ENCODE data around the gene PSMB7. TPM values are rescaled to one million over a fixed set of nuclear protein-coding genes. Genes with fewer than 3 reads are reported as not detected.

Gene PSMB7
- total RNA-seq, 4 donors from 2014 or later: 265 to 438 (median 354) TPM

DNA sequence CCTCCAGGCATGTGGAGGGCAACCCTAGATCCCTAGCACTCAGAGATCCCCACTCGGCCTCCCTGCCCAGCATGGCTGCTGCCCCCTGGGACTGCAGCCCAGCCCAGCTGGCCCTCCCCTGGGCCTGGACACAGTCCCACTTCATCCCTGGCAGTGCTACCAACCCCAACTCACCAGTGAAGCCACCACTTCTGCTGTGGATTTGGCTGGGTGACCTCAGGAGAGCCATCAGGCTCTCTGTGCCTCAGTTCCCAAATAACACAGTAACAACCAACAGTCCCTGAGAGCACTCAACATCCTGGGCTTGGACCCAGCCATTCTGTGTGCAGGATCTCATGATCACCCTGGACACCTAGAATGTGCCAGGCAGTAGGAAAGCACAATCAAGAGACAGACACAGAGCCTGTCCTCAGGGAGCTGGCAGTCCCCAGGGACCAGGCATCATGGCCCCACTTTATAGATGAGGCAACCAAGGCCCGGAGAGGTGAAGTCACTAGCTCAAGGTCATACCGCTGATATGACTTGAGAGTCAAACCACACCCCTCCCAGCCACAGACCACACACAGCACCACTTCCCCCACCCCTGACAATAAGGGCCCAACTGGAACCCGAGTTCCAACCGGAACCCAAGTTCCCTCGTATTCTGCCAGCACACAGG lies 4.7 kb upstream of the PSMB7 start:
- in situ Hi-C loops (cut with MboI; ENCODE audit: low sequenced_read_pairs in 4 of 4) (no loop called here), intact Hi-C loops (cut with DNase I; ENCODE audit: low total_unique reads) (loop anchor here (10.0 kb wide), 1 partner anchor 485 kb away; the partner anchor contains the start of gene DENND1A)
- Histone ChIP-seq H3K4me3 (no peak overlapping the region), H3K9me3 (no peaks in the 10 kb centered on the region), H3K36me3 (no peaks in the 10 kb centered on the region), H3K4me1 (peaks cover 0 to 3% of the 10 kb centered on the region in 2 donors), H3K27me3 (no peaks in the 10 kb centered on the region), H3K27ac (no peak overlapping the region)
- no peak for ATAC-seq
- no peak for DNase-seq
- TF ChIP-seq POLR2A (IDR thresholded peaks at IDR 0.05) (no peak), CTCF (IDR thresholded peaks at IDR 0.05 in 4 of 5, conservative IDR thresholded peaks at IDR 0.05 in 1 of 5) (peak in 1 of 5 experiments; percentile 3)

DNA sequence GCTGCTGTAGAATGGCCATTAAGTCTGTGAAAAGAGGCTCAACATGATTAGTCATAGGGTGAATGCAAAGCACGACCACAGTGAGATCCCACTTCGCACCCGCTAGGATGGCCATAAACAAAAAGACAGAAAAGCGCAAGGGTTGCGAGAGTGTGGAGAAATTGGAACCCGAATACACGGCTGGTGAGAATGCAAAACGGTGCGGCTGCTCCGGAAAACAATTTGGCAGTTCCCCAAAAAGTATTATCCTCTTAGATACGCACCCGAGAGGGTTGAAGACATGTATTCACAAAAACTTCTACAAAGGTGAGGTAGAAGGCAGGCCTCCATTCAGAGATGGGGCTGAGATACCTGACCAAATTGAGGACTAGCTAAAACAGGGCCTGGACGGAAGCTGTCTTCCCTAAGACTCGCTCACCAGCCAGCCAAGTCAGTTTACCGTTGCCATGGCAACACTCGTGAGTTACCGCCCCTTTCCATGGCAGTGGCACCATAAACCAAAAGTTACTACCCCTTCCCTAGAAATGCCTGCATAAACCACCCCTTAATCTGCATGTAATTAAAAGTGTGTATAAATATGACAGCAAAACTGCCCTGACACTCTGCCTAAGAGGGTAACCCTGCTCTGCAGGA lies 726 bp upstream of the PSMB7 start:
- Histone ChIP-seq H3K27ac (peak overlapping the region; percentile 18 to 90 (median 86)), H3K4me1 (peaks cover 16 to 18% of the 10 kb centered on the region in 2 donors), H3K9me3 (no peaks in the 10 kb centered on the region), H3K36me3 (peaks cover 4 to 37% of the 10 kb centered on the region in 2 donors), H3K27me3 (no peaks in the 10 kb centered on the region), H3K4me3 (peak overlapping the region; percentile 85 to 94 (median 88))
- intact Hi-C loops (cut with DNase I; ENCODE audit: low total_unique reads) (loop anchor here (2.0 to 10.0 kb wide), 2 partner anchors 17 to 481 kb away; partner anchors contain the start of gene DENND1A), in situ Hi-C loops (cut with MboI; ENCODE audit: low sequenced_read_pairs in 4 of 4) (no loop called here)
- DNase-seq (no peak), ATAC-seq (no peak)
- TF ChIP-seq POLR2A (IDR thresholded peaks at IDR 0.05) (no peak), CTCF (IDR thresholded peaks at IDR 0.05 in 4 of 5, conservative IDR thresholded peaks at IDR 0.05 in 1 of 5) (no peak)

GRCh38 chr9:124414612-124415011 lies 630 bp downstream of the PSMB7 start:
- DNase-seq: no peak
- H3K4me3 ChIP-seq: peak overlapping the region; percentile 85 to 94 (median 88)
- in situ Hi-C loops (cut with MboI; ENCODE audit: low sequenced_read_pairs in 4 of 4) (no loop called here), intact Hi-C loops (cut with DNase I; ENCODE audit: low total_unique reads) (loop anchor here (2.0 to 10.0 kb wide), 2 partner anchors 16 to 480 kb away; partner anchors contain the start of gene DENND1A)
- TF ChIP-seq CTCF (IDR thresholded peaks at IDR 0.05 in 4 of 5, conservative IDR thresholded peaks at IDR 0.05 in 1 of 5) (no peak), POLR2A (IDR thresholded peaks at IDR 0.05) (no peak)
- peaks cover 4 to 51% of the 10 kb centered on the region in 2 donors for H3K36me3 ChIP-seq
- H3K27me3 ChIP-seq: no peaks in the 10 kb centered on the region
- peak overlapping the region; percentile 86 to 90 (median 88) for H3K27ac ChIP-seq
- peak; percentile 3 to 4 for ATAC-seq
- peaks cover 16 to 18% of the 10 kb centered on the region in 2 donors for H3K4me1 ChIP-seq
- H3K9me3 ChIP-seq: no peaks in the 10 kb centered on the region

DNA sequence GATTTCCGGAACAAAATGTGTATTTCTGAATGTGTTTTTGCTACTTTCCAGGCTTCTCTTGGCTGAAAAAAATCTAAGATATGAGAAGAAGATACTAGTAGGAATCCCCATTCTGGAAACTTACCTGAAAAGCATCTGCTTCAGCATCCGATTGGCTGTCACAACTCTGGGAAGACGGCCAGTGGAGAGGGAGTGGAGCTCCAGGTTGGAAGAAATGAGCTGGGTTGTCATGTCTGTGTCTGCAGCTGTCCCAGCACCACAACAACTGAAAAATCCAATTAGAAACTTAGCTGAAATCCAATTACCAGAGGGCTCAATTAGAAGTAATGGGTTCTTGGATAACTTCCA lies 3.0 kb downstream of the PSMB7 start:
- DNase-seq (no peak), ATAC-seq (no peak)
- in situ Hi-C loops (cut with MboI; ENCODE audit: low sequenced_read_pairs in 4 of 4): no loop called here
- H3K4me1 ChIP-seq: peaks cover 16 to 18% of the 10 kb centered on the region in 2 donors
- intact Hi-C loops (cut with DNase I; ENCODE audit: low total_unique reads): loop anchor here (10.0 kb wide), 1 partner anchor 477 kb away; the partner anchor contains the start of gene DENND1A
- peaks cover 4 to 69% of the 10 kb centered on the region in 2 donors for H3K36me3 ChIP-seq
- no peak overlapping the region for H3K27ac ChIP-seq
- TF ChIP-seq CTCF (IDR thresholded peaks at IDR 0.05 in 4 of 5, conservative IDR thresholded peaks at IDR 0.05 in 1 of 5) (no peak), POLR2A (IDR thresholded peaks at IDR 0.05) (no peak)
- H3K9me3 ChIP-seq: no peaks in the 10 kb centered on the region
- H3K27me3 ChIP-seq: no peaks in the 10 kb centered on the region
- H3K4me3 ChIP-seq: no peak overlapping the region

All from gastrocnemius medialis (tissue), 4 donors.